Purkinje cell (primary cell): ENCODE results near the gene RNF149. TPM values are rescaled to one million over a fixed set of nuclear protein-coding genes. Genes with fewer than 3 reads are reported as not detected.

ENCODE experiments used
- polyA plus RNA-seq: library from polyadenylated mRNA; unstranded; fragments of >200 nt; fragmentation: Nextera tagmentation; gene quantifications from 2 replicates; pipeline ENCODE4 v1.2.1, GENCODE V29; 2014

RNF149 gene
- 48.4 and 50.1 TPM in 2 replicates for polyA plus RNA-seq

GRCh38 chr2:101308432-101309210, at the start of gene RNF149:
RNF149 (minus strand) TSS chr2:101308701; CDS start chr2:101308588, 113 bp downstream.

DNA sequence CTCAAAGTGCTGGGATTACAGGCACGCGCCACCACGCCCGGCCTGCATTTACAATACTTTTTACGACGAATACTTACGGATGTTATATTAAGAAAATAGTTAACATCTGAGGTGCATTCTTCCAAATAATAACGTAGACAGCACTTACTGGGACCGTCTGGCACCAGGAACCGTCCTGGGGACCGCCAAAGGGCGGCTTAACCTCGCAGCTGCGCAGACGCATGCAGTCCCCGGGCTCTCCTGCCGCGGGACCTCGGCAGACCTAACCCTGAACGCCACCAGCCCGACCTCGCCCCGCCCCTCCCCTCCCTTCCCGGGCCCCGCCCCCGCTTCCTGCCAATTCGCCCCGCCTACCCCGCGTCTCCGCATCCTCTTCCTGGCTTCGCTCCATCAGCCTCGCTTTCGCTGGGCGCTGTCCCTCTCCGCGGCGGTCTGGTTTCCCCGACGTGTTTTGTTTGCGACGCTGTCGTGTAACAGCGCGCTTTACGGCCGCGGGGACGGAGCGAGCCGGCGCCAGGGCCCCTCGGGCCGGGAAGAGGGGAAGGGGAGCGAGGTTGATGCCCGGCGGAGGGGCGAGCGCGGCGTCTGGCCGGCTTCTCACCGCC, 56.0 kb downstream of the RNF149 start, which contains the start of gene CNOT11:
TSS of gene CNOT11 (plus strand) at position 479 of the 605 bp plus-strand sequence. CDS start at position 558, 79 bp downstream.

Other genes with a start within 250 kb of the RNF149 start
- gene TBC1D8, start 157.3 kb downstream of the RNF149 start, polyA plus RNA-seq: 1.9 and 3.3 TPM in 2 replicates
- 12.7 and 13.0 TPM in 2 replicates for gene CNOT11, start 55.8 kb downstream of the RNF149 start, polyA plus RNA-seq
- 0.73 and 23.4 TPM in 2 replicates for gene CREG2, start 78.8 kb upstream of the RNF149 start, polyA plus RNA-seq
- 2.7 and 3.3 TPM in 2 replicates for gene RFX8, start 166.4 kb upstream of the RNF149 start, polyA plus RNA-seq